ENCODE measurements around the gene HDAC11. TPM values are rescaled to one million over a fixed set of nuclear protein-coding genes. Genes with fewer than 3 reads are reported as not detected.

The HDAC11 gene
- total RNA-seq, 1 experiment from 2014 or later: 12.0 TPM

DNA sequence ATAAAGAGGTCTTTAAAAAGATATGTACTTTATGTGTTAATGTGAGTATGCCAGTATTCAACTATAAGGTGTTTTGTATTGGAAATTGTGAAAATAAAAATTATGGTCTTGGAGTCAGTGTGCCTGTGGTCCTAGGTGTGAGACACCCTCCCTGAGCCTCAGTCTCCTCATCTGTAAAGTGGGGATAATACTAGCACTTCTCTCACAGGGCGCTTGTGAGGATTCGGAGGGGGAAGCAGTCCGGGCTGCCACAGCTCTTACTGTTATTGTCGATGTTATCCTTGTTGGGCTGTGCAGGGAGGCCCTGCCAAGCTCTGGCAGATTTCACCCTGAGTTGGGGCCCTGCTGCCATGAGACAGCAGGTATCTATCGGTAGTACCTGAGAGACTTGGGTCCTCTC lies 42.1 kb downstream of the HDAC11 start (continued):
- no peak for TF ChIP-seq STAT6 (CRISPR knock-in tag; conservative IDR thresholded peaks at IDR 0.05; ENCODE audit: low read depth)

DNA sequence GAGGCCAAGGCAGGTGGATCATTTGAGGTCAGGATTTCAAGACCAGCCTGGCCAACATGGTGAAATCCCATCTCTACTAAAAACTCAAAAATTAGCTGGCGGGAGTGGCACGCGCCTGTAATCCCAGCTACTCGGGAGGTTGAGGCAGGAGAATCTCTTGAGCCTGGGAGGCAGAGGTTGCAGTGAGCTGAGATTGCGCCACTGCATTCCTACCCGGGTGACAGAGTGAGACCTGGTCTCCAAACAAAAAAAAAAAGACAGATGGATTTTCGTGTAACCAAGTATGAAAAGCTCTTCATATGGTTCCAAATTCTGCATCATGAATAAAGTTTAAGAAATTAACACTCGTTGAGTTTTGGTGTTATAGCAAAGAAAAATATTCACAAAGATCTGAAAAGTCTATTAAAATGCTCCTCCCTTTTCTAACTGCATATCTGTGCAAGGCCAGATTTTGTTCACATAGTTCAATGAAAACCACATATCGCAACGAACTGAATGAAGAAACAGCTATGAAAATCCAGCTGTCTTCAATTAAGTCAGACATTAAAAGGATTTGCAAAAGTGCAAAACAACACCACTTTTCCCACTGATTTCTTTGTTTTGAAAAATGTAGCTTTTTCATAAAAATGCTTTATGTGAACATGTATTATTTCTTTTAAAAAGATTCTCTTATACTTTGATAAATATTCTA lies 45.0 kb downstream of the HDAC11 start:
- Mint-ChIP-seq H3K9me3 (peaks cover 20% of the 10 kb centered on the region), H3K4me1 (peaks cover 28% of the 10 kb centered on the region), H3K4me3 (no peak overlapping the region), H3K27ac (no peak overlapping the region), H3K36me3 (peaks cover 8% of the 10 kb centered on the region), H3K27me3 (ENCODE audit: low read depth) (no peaks in the 10 kb centered on the region; the same call in none of the 2 replicates)
- ChIA-PET CTCF (interaction anchor here (2.1 to 2.9 kb wide), 2 partner anchors 29 to 123 kb away, joined by 6 to 18 read pairs; no protein-coding TSS in a partner anchor), POLR2A (no interaction called here)
- no peak for ATAC-seq
- DNase-seq (ENCODE audit: low spot score): no peak
- TF ChIP-seq PREB (CRISPR knock-in tag; IDR thresholded peaks at IDR 0.05; ENCODE audit: borderline replicate concordance) (no peak), HMGA2 (CRISPR knock-in tag; IDR thresholded peaks at IDR 0.05) (no peak), ZNF671 (CRISPR knock-in tag; IDR thresholded peaks at IDR 0.05) (no peak), ZNF317 (CRISPR knock-in tag; IDR thresholded peaks at IDR 0.05; ENCODE audit: borderline replicate concordance, low read depth) (no peak), ZNF396 (CRISPR knock-in tag; IDR thresholded peaks at IDR 0.05; ENCODE audit: borderline replicate concordance) (no peak), ATF2 (CRISPR knock-in tag; IDR thresholded peaks at IDR 0.05; ENCODE audit: borderline replicate concordance, low read depth) (no peak), ZSCAN18 (CRISPR knock-in tag; IDR thresholded peaks at IDR 0.05) (no peak)
- TF ChIP-seq, protein P1, sequence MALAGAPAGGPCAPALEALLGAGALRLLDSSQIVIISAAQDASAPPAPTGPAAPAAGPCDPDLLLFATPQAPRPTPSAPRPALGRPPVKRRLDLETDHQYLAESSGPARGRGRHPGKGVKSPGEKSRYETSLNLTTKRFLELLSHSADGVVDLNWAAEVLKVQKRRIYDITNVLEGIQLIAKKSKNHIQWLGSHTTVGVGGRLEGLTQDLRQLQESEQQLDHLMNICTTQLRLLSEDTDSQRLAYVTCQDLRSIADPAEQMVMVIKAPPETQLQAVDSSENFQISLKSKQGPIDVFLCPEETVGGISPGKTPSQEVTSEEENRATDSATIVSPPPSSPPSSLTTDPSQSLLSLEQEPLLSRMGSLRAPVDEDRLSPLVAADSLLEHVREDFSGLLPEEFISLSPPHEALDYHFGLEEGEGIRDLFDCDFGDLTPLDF (CRISPR knock-in tag; IDR thresholded peaks at IDR 0.05): no peak
- TF ChIP-seq, protein P2, sequence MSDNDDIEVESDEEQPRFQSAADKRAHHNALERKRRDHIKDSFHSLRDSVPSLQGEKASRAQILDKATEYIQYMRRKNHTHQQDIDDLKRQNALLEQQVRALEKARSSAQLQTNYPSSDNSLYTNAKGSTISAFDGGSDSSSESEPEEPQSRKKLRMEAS (CRISPR knock-in tag; IDR thresholded peaks at IDR 0.05): no peak
- TF ChIP-seq, protein P3, sequence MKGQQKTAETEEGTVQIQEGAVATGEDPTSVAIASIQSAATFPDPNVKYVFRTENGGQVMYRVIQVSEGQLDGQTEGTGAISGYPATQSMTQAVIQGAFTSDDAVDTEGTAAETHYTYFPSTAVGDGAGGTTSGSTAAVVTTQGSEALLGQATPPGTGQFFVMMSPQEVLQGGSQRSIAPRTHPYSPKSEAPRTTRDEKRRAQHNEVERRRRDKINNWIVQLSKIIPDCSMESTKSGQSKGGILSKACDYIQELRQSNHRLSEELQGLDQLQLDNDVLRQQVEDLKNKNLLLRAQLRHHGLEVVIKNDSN (CRISPR knock-in tag; IDR thresholded peaks at IDR 0.05): no peak
